Coronary artery (tissue), 2 donors: Measurements from ENCODE around the gene ITGA1.

Experiments
- DNase-seq: peaks from one replicate; pipeline ENCODE4 v3.0.0-alpha.2; 2017; ENCODE audit warnings: low spot score
- H3K27ac ChIP-seq, 2 donors: fragments of 200-600 bp; sonication (generic); one replicate each; pipeline ENCODE4 v1.5.1; 2016 to 2019
- H3K4me3 ChIP-seq: fragments of 200-600 bp; sonication (generic); 2 replicates; pipeline ENCODE4 v1.5.1; 2016; ENCODE audit warnings: mild to moderate bottlenecking, moderate library complexity
- CTCF ChIP-seq: fragments of 200-600 bp; sonication (generic); IDR thresholded peaks from one replicate; pipeline ENCODE4 v1.5.1; 2019; ENCODE audit warnings: antibody characterized with exemption

Gene ITGA1

DNA sequence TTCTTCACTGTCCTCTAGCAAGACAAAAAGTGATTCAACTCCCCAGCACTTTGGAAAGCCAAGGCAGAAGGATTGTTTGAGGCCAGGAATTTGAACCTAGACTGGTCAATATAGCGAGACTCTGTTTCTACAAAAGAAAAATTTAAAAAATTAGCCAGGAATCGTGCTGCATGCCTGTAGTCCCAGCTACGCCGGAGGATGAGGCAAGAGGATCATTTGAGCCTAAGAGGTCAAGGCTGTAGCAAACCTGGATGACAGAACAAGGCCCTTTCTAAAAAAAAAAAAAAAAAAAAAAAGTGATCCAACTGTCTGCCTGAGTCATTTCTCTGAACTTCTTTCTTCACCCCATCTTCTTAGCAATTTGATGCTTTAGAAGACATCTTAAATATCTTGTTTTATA lies 213.8 kb downstream of the ITGA1 start:
- DNase-seq = no peak
- no peak for TF ChIP-seq CTCF
- H3K4me3 ChIP-seq = no peak overlapping the region
- H3K27ac ChIP-seq = no peak overlapping the region

DNA sequence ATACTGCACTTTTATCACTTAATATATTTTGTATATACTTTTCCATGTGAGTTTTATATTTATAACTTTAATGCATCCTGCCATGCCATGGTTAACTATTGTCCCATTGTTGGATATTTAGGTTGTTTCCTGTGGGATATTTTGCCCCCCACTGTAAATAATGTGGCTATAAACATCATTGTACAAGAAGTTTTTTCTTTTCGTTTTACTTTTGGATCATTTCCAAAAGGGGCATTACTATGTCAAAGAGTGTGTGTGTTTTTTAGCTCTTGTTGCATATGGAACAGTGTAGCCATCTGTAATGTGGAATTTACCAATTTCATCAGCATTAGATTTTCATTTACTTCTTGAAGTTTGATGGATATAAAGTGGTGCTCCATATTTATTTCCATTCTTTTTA lies 214.8 kb downstream of the ITGA1 start:
- TF ChIP-seq CTCF = no peak
- Histone ChIP-seq H3K4me3 (no peak overlapping the region), H3K27ac (no peak overlapping the region)
- no peak for DNase-seq

GRCh38 chr5:53003144-53003543 lies 215.4 kb downstream of the ITGA1 start:
- DNase-seq = no peak
- H3K27ac ChIP-seq = no peak overlapping the region
- TF ChIP-seq CTCF = no peak
- no peak overlapping the region for H3K4me3 ChIP-seq

- Histone ChIP-seq H3K4me3 (no peak overlapping the region), H3K27ac (no peak overlapping the region)
- no peak for TF ChIP-seq CTCF
- DNase-seq = no peak
Observed at GRCh38 chr5:53006911-53007890, 219.5 kb downstream of the ITGA1 start.

- no peak overlapping the region for H3K4me3 ChIP-seq
- no peak for TF ChIP-seq CTCF
- no peak for DNase-seq
- H3K27ac ChIP-seq = no peak overlapping the region
Observed at GRCh38 chr5:53008751-53009150, 221.0 kb downstream of the ITGA1 start.
